OCI-LY1 (cell line): ENCODE data around the gene TMEM235.

Source experiments
- H2AFZ ChIP-seq: fragments of 200-600 bp; sonication (generic), shearing (Covaris generic); 2 replicates; pipeline ENCODE4 v1.6.0; 2014; ENCODE audit warnings: antibody characterized with exemption, mild to moderate bottlenecking, low read length
- H3F3A ChIP-seq: fragments of 200-600 bp; sonication (generic), shearing (Covaris generic); 2 replicates; pipeline ENCODE4 v1.6.0; 2014; ENCODE audit warnings: mild to moderate bottlenecking, antibody characterized with exemption, low read length, moderate library complexity; ENCODE audit not compliant: insufficient read depth
- H3K27ac ChIP-seq: fragments of 200-600 bp; sonication (generic); 2 replicates; pipeline ENCODE4 v1.5.1; 2014; ENCODE audit warnings: low read length, mixed run types, mild to moderate bottlenecking, low read depth; ENCODE audit not compliant: poor library complexity, severe bottlenecking
- H3K27me3 ChIP-seq: fragments of 200-600 bp; sonication (generic); 2 replicates; pipeline ENCODE4 v1.6.0; 2014; ENCODE audit warnings: antibody characterized with exemption, mild to moderate bottlenecking, low read length, moderate library complexity; ENCODE audit not compliant: insufficient read depth
- H3K36me3 ChIP-seq: fragments of 200-600 bp; sonication (generic); 2 replicates; pipeline ENCODE4 v1.6.1; 2014; ENCODE audit warnings: mild to moderate bottlenecking, antibody characterized with exemption, low read length, moderate library complexity, mixed read lengths; ENCODE audit not compliant: insufficient read depth
- H3K4me1 ChIP-seq: fragments of 200-600 bp; sonication (generic); 2 replicates; pipeline ENCODE4 v1.5.1; 2014; ENCODE audit warnings: mild to moderate bottlenecking, low read length, moderate library complexity; ENCODE audit not compliant: insufficient read depth, severe bottlenecking
- H3K4me2 ChIP-seq: fragments of 200-600 bp; sonication (generic), shearing (Covaris generic); 2 replicates; pipeline ENCODE4 v1.6.1; 2014; ENCODE audit warnings: low read length
- H3K4me3 ChIP-seq: fragments of 200-600 bp; sonication (generic); 2 replicates; pipeline ENCODE4 v1.5.1; 2014; ENCODE audit warnings: low read length, low read depth, mild to moderate bottlenecking, mixed read lengths; ENCODE audit not compliant: poor library complexity, severe bottlenecking
- H3K79me2 ChIP-seq: fragments of 200-600 bp; shearing (Covaris generic); 2 replicates; pipeline ENCODE4 v1.6.1; 2016; ENCODE audit warnings: mixed run types, low read length, mixed read lengths; ENCODE audit not compliant: insufficient read depth
- H3K9ac ChIP-seq: fragments of 200-600 bp; sonication (generic), shearing (Covaris generic); 2 replicates; pipeline ENCODE4 v1.6.1; 2014; ENCODE audit warnings: mild to moderate bottlenecking, low read length, mixed read lengths
- H3K9me2 ChIP-seq: fragments of 200-600 bp; sonication (generic), shearing (Covaris generic); 2 replicates; pipeline ENCODE4 v1.6.1; 2014; ENCODE audit warnings: low read depth, mild to moderate bottlenecking, low read length, mixed read lengths
- H3K9me3 ChIP-seq: fragments of 200-600 bp; shearing (Covaris generic); 2 replicates; pipeline ENCODE4 v1.6.1; 2014; ENCODE audit warnings: low read length, mixed read lengths
- H4K20me1 ChIP-seq: fragments of 200-600 bp; sonication (generic), shearing (Covaris generic); 2 replicates; pipeline ENCODE4 v1.6.0; 2016; ENCODE audit warnings: mild to moderate bottlenecking, low read length; ENCODE audit not compliant: insufficient read depth
- EZH2 ChIP-seq: fragments of 200-600 bp; sonication (generic), shearing (Covaris generic); IDR thresholded peaks from 2 replicates; pipeline ENCODE4 v1.8.0; 2017; ENCODE audit warnings: borderline replicate concordance, mixed run types, mild to moderate bottlenecking, antibody characterized with exemption, low read length, moderate library complexity, mixed read lengths
- TF ChIP-seq, protein P1 (sequence below): fragments of 200-600 bp; sonication (generic), shearing (Covaris generic); IDR thresholded peaks from 2 replicates; pipeline ENCODE4 v1.5.1; 2017; ENCODE audit warnings: mild to moderate bottlenecking, antibody characterized with exemption, low read length, moderate library complexity, mixed read lengths

Gene TMEM235

GRCh38 chr17:78210111-78210510, 21.3 kb upstream of the TMEM235 start:
- no peak overlapping the region for H3K4me2 ChIP-seq
- no peak overlapping the region for H3K9ac ChIP-seq

DNA sequence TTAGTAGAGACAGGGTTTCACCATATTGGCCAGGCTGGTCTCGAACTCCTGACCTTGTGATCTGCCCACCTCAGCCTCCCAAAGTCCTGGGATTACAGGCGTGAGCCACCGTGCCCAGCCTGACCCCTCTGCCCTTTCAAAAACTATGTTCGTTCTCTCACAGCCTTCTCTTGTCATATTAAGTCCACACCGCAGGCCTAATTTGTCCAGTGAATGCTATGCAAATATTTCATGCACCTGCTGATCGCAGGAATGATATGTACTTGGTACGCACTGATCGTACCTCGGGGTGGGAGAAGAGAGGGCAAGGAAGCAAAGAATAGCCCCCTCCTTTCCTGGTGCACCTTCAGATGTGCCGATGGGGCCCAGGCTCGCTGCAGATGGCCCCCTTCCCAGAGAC, 20.4 kb upstream of the TMEM235 start:
- Histone ChIP-seq H3K79me2 (peaks cover 16% of the 10 kb centered on the region), H3K4me3 (no peak overlapping the region), H3K9me2 (no peaks in the 10 kb centered on the region), H3K4me2 (no peak overlapping the region), H3K9ac (no peak overlapping the region), H2AFZ (no peak overlapping the region), H4K20me1 (no peaks in the 10 kb centered on the region), H3K4me1 (peaks cover 14% of the 10 kb centered on the region), H3F3A (no peaks in the 10 kb centered on the region), H3K27ac (no peak overlapping the region), H3K9me3 (no peaks in the 10 kb centered on the region), H3K27me3 (no peaks in the 10 kb centered on the region), H3K36me3 (peaks cover 26% of the 10 kb centered on the region)
- TF ChIP-seq EZH2: no peak
- TF ChIP-seq, protein P1, sequence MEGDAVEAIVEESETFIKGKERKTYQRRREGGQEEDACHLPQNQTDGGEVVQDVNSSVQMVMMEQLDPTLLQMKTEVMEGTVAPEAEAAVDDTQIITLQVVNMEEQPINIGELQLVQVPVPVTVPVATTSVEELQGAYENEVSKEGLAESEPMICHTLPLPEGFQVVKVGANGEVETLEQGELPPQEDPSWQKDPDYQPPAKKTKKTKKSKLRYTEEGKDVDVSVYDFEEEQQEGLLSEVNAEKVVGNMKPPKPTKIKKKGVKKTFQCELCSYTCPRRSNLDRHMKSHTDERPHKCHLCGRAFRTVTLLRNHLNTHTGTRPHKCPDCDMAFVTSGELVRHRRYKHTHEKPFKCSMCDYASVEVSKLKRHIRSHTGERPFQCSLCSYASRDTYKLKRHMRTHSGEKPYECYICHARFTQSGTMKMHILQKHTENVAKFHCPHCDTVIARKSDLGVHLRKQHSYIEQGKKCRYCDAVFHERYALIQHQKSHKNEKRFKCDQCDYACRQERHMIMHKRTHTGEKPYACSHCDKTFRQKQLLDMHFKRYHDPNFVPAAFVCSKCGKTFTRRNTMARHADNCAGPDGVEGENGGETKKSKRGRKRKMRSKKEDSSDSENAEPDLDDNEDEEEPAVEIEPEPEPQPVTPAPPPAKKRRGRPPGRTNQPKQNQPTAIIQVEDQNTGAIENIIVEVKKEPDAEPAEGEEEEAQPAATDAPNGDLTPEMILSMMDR: no peak

More at GRCh38 chr17:78210111-78210510, 21.3 kb upstream of the TMEM235 start:
- H3K9me2 ChIP-seq: no peaks in the 10 kb centered on the region
- no peaks in the 10 kb centered on the region for H4K20me1 ChIP-seq
- no peaks in the 10 kb centered on the region for H3K9me3 ChIP-seq
- no peak overlapping the region for H3K27ac ChIP-seq
- H3K4me3 ChIP-seq: no peak overlapping the region
- H2AFZ ChIP-seq: no peak overlapping the region
- peaks cover 6% of the 10 kb centered on the region for H3K4me1 ChIP-seq
- no peaks in the 10 kb centered on the region for H3K27me3 ChIP-seq
- H3K79me2 ChIP-seq: peaks cover 9% of the 10 kb centered on the region
- no peak for TF ChIP-seq EZH2
- TF ChIP-seq, protein P1: no peak
- H3F3A ChIP-seq: no peaks in the 10 kb centered on the region
- H3K36me3 ChIP-seq: peaks cover 29% of the 10 kb centered on the region

GRCh38 chr17:78214016-78214705, 17.3 kb upstream of the TMEM235 start, which contains the start of gene BIRC5:
TSS of gene BIRC5 (plus strand) at chr17:78214253. CDS start at chr17:78214317, 64 bp downstream.
- Histone ChIP-seq H3K79me2 (peaks cover 16% of the 10 kb centered on the region), H3K27me3 (no peaks in the 10 kb centered on the region), H4K20me1 (no peaks in the 10 kb centered on the region), H3K27ac (peak within 1 kb of the TSS; percentile 72), H3K9ac (peak within 1 kb of the TSS; percentile 96), H3K4me1 (peaks cover 14% of the 10 kb centered on the region), H3F3A (no peaks in the 10 kb centered on the region), H3K9me3 (no peaks in the 10 kb centered on the region), H3K36me3 (peaks cover 25% of the 10 kb centered on the region), H3K9me2 (no peaks in the 10 kb centered on the region), H3K4me2 (peak within 1 kb of the TSS; percentile 95), H3K4me3 (peak within 1 kb of the TSS; percentile 91), H2AFZ (no peak within 1 kb of the TSS)
- no peak for TF ChIP-seq EZH2
- TF ChIP-seq, protein P1: no peak
